GM10266 (cell line): Measurements from ENCODE around the gene NPEPPS.

Experiments
- DNase-seq: peaks from one replicate; pipeline ENCODE4 v3.0.0; 2012; ENCODE audit errors: extremely low spot score
- CTCF ChIP-seq: IDR thresholded peaks from 2 replicates; pipeline ENCODE4 v1.5.1; 2012; ENCODE audit warnings: mild to moderate bottlenecking, low read depth; ENCODE audit not compliant: control insufficient read depth, insufficient read depth; ENCODE audit errors: missing control alignments

NPEPPS gene

GRCh38 chr17:47644324-47644723 is 113.4 kb downstream of the NPEPPS start:
- TF ChIP-seq CTCF = no peak
- no peak for DNase-seq

GRCh38 chr17:47649153-47649971 is 118.5 kb downstream of the NPEPPS start, which contains the start of gene KPNB1:
KPNB1 (plus strand) TSS chr17:47649919; CDS start chr17:47650245, 326 bp downstream.
- no peak for TF ChIP-seq CTCF
- peak; percentile 93 for DNase-seq

GRCh38 chr17:47649972-47650524 is 119.1 kb downstream of the NPEPPS start:
- DNase-seq = peak; percentile 62
- TF ChIP-seq CTCF = no peak

GRCh38 chr17:47650525-47651522 is 119.9 kb downstream of the NPEPPS start:
- peak; percentile 92 for DNase-seq

GRCh38 chr17:47651704-47652103 is 120.8 kb downstream of the NPEPPS start:
- no peak for TF ChIP-seq CTCF
- no peak for DNase-seq

More at GRCh38 chr17:47650525-47651522, 119.9 kb downstream of the NPEPPS start:
- no peak for TF ChIP-seq CTCF

- DNase-seq = no peak
- no peak for TF ChIP-seq CTCF
Observed at GRCh38 chr17:47652570-47652969, 121.7 kb downstream of the NPEPPS start.

- TF ChIP-seq CTCF = no peak
- DNase-seq = no peak
Observed at GRCh38 chr17:47653442-47653841, 122.5 kb downstream of the NPEPPS start.
